NCI-H526 treated with DMSO at 0.1 percent for 48 hours (cell line): ENCODE results near the gene ALOXE3.

Source experiments
- DNase-seq: peaks from one replicate; lab custom pipeline; 2025; lab: John Stamatoyannopoulos, UW

The ALOXE3 gene

DNA sequence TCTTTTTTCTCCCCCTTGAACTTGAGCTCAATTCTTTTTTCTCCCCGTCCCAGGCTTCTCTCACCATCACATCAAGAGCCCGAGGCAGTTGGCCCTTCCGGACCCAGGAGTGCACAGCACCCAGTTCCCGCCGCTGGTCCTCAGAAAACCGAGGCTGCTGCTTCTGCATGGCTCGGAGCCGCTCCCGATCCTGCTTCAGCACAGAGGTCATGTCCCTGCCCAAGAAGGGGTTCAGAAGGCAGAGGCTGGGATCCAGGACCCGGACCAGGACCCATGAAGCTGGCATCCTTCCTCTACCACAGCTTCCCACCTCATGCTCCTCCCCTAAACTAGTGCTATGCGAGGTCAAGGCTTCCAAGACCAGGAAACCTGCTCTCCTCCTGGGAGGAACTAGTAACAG is 23.4 kb upstream of the ALOXE3 start:
- DNase-seq = no peak

DNA sequence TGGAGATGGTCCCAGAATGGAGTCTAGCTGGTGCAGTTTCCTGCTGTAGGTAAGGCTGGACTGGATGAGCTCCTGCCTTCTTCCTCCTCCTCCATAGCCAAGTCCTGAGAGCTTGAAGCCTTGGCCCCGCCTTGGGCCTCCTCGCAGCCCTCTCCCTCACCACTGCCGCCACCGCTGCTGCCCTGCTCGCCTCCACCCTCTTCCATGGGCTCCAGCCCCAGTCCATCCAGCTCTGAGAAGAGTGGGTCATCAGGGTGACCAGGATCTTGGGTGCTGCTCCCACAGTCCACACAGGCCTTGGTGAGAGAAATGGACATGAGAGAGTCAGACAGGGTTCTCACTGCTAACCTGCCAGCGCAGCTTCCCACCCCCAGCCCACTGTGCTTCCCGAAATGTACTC is 22.7 kb upstream of the ALOXE3 start:
- DNase-seq = no peak

DNA sequence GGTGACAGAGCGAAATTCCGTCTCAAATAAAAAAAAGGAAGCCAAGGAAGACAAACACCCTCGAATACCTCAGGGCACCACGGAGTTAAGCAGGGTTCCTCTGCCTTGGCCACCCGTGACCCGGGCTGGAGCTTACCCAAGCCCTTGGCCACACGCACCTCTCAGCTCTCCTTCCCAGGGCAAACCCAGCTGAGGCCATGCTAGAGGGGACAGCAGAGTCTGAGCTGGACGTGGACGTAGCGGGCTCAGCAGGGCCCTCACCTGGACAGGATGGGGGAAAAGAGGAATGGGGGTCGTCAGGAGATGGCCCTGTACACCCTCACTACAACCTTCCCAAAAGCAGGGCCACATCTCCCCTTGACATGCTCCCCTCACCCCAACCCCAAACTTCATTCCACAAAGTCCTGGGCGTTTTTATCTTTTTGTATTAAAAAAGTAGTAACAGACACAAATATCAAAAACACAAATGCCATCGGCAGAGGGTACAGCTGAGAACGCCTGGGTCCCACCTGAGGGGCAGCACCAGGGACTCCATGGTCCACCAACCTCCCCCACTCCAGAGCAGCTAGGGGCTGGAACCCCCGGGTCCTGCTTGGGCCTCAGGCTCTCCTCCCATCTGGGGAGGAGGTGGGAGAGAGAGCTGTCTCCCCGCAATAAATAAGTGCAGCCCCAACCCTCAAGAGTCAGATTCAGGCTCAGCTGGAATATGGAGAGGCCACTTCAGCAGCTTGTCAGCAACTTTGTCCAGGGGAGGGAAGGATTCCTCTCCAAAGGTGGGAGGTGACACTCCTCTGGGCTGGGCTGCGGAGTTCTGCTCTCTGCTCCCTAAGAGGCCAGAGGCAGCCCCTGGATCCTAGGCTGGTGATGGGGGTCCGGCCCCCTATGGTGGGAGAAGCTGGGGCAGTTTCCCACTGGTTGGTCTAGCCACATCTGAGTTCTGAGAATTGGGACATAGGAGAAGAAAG is 22.0 kb upstream of the ALOXE3 start:
- no peak for DNase-seq

DNA sequence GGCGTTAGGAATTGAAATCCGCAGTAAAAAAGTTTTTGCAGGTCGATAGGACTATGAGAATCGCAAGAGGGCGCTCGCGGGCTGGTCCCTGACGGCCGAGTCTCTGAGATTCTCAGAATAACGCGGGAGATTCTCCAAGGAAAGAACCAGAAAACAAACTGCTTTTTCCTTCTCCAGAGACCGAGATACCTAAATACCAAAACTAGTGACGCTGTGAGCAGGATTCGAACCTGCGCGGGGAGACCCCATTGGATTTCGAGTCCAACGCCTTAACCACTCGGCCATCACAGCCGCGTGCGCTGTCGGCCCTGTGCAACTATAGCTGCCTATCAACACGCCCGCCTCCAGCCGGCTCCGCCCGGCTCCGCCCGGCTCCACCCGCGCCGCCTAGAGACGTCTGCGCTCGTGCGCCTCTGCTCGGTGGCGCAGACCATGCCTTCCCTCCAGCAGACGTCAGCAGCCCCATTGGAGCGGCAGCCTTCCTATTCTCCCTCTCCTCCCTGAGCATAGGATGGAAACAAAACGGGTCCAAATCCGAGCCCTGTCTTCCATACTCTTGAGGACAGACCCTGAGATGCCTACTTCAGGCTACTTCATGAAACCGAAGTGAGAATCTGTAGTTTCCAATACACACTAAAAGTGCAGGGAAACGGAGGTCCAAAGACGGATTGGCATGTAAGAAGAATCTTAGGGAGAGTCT is 20.5 kb upstream of the ALOXE3 start:
- peak; percentile 95 for DNase-seq

DNA sequence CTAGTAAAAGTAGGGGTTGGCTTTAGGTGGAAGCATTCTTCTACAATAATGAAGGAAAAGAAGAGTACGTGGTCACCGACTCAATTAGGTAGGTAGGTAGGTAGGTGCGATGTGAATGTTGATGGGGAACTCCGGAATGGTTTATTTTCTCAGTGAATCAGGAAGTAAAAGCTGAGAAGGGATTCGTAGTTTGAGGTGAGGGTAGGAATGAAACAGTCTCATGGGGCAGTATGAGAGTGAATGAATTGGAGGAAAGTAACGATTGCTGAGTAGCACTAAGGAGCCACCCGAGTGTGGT is 20.0 kb upstream of the ALOXE3 start:
- no peak for DNase-seq

DNA sequence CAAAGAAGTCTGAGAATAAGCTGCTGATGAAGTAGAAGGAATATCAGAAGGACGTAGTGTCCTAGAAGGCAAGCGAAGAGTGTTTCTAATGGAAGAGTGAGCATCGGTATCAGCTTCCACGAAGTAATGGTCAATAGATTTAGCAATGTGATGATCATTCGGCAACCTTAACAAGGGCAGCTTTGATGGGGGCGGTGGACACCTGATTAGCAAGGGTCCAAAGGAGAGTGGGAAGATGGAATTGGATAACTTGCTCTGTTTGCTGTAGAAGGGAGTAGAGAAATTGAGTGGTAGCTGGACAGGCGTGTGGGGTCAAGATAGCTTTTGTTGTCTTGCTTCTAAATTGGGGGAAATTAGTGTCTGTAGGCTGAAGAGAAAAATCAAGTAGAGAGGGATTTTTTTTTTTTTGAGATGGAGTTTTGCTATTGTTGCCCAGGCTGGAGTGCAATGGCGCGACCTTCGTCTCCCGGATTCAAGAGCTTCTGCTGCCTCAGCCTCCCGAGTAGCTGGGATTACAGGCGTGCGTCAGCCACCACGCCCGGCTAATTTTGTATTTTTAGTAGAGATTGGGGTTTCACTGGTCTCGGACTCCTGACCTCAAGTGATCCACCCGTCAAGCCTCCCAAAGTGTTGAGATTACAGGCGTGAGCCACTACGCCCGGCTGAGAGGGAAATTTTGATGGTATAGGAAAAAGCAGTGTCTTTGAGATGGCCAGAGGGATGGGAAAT is 19.5 kb upstream of the ALOXE3 start:
- no peak for DNase-seq

DNA sequence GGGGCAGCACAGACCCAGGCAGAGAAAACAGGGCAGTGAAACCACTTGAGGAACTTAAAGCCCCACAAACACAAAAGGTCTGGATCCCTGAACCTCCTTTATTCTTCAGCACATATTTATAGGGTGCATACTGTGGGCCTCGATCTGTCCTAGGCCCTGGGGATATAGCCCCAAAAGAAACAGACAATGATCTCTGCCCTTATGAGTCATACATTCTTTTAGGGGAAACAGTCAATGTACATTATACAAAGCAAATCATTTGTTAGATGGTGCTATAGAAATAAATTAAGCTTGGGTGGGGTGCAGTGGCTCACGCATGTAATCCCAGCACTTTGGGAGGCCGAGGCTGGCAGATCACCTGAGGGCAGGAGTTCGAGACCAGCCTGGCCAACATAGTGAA is 15.6 kb upstream of the ALOXE3 start:
- DNase-seq = no peak

DNA sequence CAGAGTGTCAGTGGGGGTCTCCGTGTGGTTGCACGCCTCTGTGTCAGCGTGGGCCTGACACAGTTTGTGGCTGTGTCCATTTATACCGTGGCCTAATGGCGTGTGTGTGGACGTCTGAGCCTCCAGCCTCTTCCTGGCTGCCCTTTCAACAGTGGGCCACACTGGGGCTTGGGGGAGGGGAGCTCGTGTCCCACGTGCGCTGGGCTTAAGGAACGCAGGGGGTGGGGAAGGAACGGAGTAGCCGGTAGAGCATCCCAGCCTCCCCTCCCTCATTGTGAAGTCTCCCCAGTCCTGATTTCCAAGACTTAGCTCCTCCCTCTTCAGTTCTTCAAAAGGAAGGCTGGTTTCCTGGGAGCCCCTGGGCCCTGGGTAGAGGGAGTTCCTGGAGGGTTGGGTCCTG is 15.1 kb upstream of the ALOXE3 start:
- no peak for DNase-seq

DNA sequence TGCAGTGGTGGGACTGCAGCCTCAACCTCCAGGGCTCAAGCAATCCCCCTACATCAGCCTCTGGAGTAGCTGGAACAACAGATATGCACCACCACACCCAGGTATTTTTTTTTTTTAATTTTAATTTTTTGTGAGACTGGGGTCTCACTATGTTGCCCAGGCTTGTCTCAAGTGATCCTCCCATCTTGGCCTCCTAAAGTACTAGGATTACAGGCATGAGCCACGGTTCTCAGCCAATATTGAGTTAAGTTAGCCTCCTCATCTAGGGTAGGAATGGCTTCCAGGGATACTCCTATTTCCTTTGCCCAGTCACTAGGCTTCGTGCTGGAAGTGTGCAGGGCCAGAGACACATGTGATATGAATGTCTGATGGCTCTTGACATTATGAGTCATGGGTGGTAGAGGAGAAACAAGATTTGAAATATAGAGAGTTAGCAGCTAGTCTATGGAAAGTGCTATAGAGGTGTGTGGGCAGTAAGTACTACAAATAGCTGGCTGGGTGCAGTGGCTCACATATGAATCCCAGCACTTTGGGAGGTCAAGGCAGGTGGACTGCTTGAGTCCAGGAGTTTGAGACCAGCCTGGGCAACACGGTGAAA is 13.6 kb upstream of the ALOXE3 start:
- no peak for DNase-seq

DNA sequence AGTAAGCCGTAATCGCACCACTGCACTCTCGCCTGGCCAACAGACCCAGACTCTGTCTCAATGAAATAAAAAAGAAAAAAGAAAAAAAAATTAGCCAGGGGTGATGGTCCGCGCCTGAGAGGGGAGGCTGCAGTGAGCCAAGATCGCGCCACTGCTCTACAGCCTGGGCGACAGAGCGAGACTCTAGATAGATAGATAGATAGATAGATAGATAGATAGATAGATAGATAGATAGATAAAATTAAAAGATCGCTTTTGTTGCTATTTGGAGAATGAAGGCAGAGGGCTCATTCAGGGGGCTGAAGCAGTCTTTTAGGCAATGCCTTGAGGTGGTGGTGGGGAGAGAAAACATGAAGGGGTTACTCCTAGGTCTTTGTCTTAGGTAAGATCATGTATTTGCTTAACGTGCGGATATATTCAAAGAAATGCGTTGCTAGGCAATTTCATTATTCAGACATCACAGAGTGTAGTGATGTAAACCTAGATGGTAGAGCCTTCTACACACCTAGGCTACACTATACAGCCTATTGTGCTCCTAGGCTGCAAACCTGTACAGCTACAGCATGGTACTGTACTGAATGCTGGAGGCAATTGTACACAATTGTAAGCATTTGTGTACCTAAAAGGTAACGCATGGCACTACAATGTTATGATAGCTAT is 9.9 kb upstream of the ALOXE3 start:
- DNase-seq = no peak

DNA sequence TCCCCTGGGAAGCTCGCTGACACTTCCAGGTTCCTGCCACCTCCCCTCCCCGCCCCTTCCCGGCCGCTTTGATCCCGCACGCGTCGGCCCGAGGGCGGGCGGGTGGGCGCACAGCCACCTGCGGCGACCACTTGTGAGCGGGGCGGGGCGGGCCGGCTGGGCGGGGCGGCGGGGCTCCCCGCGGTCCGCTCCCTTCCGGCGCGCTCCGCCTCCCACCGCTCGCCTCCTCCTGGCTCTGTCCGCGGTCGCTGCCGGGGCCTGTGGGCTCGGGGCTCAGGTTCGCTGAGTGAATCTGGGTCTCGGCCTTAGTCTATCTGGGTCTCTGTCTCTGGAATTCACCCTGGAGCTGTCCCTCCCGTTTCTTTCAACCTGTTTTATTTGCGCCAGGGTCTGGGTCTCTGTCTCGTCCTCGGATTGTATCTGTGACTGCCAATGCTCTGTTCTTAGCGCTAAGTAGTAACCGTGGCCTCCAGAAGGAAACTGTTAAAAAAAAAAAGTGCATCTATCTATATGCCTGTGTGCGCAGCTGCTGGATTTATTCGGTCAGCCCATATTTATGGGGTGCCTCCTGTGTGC is 8.3 kb upstream of the ALOXE3 start:
- DNase-seq = peak; percentile 21

DNA sequence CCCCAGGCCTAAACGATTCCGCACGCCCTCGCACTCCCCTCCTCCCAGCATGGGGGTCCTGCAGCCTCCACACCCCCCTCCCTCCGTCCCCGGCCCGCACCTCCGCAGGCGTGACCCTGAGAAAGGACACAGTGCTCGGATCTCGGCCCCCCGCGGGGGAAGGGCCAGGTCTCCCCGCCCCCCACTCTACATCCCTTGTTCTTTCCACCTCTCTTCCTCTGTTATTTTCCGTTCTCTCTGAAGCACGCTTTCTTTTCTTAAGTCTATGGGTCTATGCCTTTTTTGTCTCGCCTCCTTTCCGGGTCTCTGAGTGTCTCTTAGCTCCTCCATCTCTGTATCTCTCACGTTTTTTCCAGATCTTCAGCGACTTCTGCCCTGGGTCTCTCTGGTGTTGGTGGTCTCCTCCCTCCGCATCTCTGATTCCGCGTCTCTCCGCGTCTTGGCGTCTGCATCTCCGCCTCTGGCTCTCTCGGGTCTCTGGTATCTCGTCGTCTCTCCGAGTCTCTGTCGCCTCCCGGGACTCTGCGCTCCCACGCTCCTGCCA is 7.7 kb upstream of the ALOXE3 start:
- peak; percentile 51 for DNase-seq

DNA sequence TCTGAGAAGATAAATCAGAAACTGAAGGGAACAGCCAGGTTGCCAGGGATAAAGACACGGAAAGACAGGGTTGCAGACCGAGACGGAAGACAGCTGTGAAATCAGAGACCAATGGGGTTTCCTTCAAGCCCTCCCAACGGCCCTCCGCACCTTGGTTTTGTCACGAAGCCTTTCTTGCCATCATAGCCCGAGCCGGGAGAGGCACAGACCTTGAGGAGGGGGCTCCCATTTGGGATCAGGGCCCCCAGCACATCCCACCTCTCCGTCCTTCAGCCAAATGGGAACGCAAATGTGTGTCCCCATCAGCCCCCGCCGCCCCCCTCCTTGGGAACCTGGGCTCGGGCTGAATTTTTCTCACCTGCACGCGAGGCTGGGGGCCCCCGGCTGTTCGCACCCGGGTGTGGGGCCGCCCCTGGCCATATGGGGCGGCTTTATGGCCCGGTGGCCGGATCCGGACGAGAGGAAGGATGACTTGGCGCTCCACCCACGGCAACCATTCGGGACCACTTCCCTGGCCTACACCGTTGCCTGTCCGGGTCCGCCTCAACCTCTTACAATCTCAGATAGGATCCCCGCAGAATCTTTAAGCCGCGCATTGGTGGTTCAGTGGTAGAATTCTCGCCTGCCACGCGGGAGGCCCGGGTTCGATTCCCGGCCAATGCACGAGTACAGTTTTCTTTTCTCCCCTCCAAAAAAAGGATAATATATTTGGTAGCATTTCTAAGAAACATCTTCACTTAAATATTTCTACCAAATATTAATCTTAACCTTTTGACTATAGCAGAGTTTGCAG is 7.0 kb upstream of the ALOXE3 start:
- DNase-seq = no peak

DNA sequence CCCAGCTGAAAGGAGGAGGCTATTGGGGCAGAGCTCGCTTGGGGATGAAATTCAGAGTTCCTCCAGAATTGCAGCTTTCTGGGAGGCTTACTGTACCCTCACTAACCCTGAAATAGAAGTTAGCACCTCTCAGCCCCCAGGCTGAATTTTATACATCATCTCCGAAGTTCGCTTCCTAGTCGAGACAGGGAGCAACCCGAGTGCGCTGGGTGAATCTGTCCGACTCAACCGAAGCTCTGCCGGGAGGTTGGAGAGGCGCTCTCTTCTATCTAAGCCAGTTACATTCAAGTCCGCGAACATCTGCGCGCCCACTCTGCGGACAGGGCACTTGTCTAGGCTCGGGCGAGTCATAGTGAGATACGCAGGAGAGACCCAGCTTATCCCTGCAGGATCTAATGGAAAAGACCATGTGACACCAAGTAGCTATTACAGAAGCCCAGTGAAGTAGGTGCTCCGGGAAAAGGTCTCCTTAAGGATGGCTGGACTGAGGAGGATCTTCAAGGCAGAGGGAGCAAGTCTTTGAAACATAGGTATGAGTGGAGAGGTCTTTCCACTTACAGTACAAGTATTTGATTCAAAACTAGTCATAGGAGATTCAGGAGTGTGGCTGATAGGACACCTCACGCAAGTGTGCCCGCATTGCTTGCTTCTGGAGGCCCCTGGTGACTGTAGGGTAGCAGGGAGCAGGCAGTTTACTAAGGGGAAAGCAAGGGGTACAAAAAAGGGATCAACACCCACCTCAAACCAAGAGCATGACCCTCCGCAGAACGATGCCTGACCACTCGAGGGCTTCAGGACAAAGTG is 6.2 kb upstream of the ALOXE3 start:
- DNase-seq = no peak

DNA sequence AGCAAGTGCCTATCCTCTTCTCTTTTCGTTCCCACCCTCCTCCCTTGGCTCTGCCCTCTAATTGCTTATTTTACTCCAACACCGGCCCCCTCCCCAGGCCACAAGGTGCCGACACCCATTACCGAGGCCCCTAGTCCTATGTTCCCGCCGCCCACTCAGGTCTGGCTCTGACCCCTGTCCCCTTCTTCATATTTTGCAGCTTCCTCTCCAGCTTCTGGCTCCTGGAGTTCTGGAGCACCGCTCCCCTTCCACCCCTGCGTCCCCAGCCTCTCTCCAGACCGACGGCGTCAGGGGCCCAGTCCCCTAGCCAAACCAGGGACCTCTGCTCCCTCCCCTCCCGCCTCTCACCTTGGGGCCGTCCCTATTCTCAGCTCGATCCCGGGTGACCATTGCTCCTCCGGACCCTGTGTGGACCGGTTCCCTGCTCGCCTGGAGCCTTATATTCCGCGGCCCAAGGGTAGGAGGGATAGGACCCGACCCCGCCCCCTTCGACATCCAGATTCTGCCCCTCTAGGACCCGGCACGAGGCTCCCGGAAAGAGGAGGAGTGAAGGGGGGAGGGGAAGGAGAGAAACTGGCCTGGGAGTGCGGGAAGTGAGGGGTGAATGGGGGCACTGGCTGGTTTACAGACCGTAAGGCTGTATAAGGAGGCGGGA is 5.5 kb upstream of the ALOXE3 start, which contains the start of gene HES7:
Gene HES7, minus strand, starts transcription at position 412 of the 655 bp plus-strand sequence. Its CDS starts 22 bp downstream, at position 390.
- DNase-seq = no peak

DNA sequence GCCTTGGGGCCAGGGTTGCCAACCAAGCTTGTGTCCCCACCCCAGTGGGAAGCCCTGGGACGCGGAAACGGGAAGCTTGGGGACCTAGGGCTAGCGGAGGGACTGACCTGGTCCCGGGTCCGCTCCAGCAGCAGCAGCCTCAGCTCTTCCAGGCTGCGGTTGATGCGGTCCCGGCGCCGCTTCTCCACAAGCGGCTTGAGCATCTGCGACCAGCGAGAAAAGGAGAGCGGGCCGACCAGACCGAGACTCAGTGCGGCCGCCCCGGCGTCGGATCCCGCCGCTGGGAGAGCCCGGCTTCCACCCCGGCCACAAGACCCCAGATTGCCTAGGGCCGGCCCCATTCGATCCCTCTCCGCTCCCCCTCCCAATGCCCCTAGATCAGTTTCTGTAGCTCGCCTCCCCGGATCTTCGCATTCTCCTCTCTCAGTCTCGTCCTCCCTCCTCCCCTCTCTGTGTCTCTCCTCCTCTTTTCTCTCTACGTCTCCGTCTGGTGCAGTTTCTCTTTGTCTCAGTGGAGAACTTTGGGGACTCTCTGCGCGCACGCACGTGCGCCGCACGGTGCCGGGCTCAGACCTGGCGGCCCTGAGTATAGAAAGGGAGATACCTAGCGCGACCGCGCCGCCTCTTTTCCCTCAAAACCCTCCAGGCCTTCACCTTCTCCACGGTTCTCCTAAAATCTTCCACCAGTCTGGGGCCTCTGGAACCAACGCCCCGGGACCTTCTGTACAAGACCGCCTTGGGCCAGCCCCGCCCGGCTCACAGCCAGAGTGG is 4.8 kb upstream of the ALOXE3 start:
- DNase-seq = no peak

DNA sequence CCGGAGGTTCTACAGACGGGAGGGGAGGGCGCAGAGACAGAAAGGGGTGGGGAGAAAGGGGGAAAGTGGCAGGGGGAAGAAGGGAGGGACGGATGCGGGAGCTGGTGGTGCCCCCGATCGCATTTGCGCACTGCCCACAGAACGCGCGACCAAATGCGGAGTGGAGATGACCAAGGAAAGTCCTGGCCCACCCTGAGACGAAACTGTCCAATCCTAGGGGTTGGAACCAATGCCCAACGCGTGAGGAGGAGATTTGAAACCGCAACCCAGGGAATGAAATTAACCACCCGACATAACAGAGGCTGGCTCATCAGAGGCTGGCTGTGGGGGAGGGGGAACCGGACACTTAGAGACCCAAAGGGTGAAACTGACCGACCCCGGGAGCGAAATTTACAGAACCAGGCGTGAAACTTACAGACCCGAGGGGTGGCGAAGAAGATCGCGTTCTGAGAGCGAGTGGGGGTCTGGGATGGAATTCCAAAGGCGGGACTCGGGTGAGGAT is 4.2 kb upstream of the ALOXE3 start:
- no peak for DNase-seq
